Measurements from ENCODE around the gene RNF149.
A peak's percentile ranks its signal among the peaks of the same experiment; 100 is the strongest.
"Not testable (repeated sequence)": the region's sequence is repeated elsewhere in the genome, so short reads cannot be mapped to it uniquely, and the experiment has no call there.

Gene RNF149, protein sequence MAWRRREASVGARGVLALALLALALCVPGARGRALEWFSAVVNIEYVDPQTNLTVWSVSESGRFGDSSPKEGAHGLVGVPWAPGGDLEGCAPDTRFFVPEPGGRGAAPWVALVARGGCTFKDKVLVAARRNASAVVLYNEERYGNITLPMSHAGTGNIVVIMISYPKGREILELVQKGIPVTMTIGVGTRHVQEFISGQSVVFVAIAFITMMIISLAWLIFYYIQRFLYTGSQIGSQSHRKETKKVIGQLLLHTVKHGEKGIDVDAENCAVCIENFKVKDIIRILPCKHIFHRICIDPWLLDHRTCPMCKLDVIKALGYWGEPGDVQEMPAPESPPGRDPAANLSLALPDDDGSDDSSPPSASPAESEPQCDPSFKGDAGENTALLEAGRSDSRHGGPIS

DNA sequence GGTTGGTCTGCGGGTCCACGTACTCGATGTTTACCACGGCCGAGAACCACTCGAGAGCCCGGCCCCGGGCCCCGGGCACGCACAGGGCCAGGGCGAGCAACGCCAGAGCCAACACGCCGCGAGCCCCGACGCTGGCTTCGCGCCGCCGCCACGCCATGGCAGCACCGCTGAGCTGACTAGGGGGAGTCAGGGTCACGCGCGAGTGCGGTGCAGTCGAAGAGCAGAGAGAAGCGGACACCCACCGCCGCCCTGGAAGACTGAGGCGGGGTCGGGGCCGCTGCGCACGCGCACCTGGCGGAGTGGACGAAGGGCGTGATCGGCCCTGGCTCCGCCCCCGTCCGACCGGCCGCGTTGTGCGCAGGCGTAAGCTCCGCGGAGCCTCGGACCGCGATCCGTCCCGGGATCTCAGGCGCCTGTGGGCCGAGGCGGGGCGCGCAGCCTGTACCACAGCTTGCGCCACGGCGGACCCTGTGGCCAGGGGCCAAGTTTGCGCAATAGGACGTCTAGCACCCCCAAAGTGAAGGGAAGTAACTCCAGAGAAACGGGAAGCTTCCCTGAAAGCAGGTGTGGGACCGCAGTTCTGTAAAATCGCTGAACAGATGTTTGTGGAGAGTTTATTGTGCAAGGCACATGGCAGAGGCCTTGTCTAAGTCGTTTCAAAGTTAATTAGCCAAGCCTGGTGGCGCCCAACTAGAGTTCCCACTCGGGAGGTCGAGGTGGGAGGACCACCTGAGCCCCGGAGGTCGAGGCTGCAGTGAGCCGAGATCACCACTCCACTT, at the start of gene RNF149:
RNF149 (minus strand) TSS at position 270 of the 779 bp plus-strand sequence; CDS start at position 157, 113 bp downstream.
- peak; percentile 63 for DNase-seq (ENCODE audit: low read depth, low spot score)

DNA sequence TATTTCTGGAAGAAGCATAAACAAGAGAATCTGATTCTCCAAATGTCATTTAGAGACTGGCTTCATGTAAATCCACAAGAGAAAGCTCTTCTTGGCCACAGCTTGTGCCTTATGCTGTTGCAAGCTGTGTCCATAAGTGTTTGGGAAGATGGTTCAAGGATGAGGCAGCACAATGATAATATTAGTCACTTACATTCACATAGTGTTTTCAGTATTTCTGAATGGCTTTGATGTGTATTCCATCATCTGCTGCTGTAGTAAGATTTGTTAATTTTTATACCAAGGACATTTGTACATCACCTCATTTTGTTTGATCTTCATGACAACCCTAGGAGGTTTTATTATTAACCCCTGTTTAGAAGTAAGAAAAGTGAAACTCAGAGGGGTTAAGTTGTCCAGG, 48.9 kb upstream of the RNF149 start:
- no peak for DNase-seq (ENCODE audit: low read depth, low spot score)

DNA sequence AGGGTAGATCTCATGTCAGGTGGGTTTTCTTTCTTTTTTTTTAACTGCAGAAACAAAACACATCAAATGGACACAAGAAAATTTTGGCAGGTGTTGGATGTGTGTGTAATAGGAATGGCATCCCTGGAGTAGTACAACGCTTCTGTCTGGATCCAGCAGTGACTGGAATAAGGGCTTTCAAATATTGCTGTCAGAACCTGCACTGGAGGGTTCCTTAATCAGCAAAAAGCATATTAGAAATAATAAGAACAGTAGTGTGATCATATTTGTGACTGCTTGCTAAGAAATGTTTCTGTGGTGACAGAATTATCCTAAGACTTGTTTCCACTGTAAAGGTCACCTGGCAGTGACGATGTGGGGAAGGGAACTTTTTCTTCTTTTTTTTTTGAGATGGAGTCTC, 48.0 kb upstream of the RNF149 start:
- no peak for DNase-seq (ENCODE audit: low read depth, low spot score)

DNA sequence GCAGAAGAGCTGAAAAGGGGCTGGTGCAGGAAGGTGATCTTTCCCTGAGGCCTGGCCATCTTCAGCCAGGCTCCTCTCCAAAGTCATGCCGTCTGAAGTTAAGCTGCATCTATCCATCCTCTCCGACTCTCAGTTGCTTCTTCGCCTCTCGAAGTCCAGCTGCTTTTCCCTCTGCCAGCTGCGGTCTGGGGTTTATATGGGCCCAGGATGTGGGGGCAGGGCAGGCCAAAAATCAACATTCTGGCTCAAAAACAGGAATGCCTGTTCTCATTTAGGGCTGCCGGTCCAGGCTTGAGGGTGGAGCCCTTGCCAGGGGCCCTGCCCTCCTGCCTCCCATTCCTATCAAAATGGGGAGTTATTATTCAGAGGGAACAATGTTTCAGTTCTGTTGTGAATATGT, 47.6 kb upstream of the RNF149 start:
- no peak for DNase-seq (ENCODE audit: low read depth, low spot score)

DNA sequence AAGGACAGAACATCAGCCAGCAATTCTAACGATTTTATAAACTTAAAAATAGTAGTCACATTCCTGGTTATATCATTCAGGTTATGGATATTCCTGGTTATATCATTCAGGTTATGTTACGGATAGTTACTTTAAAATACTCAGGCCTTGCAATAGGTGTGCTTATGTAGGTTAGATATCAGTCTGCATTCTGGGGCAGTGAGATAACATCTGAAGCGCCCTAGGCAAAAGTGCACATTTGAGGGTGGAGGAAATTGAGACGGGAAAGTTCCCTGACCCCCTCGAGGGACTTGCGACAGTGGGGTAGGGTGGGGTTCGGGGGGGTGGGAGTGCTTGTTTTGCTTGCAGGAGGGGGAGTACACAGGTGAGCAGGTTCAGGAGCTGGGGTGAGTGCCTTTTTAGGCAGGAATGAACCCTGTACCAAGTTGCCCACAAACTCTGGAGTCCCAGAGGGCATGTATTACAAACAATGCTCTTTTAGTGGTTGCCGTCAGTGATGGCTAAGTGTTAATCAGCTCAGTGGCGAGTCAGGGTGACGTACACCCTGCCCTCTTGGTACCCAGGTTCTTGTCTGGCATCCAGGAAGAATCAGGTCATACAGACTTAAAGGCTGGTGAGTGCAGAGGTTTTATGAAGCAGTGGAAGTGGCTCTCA, 47.0 kb upstream of the RNF149 start:
- DNase-seq (ENCODE audit: low read depth, low spot score), result no peak

DNA sequence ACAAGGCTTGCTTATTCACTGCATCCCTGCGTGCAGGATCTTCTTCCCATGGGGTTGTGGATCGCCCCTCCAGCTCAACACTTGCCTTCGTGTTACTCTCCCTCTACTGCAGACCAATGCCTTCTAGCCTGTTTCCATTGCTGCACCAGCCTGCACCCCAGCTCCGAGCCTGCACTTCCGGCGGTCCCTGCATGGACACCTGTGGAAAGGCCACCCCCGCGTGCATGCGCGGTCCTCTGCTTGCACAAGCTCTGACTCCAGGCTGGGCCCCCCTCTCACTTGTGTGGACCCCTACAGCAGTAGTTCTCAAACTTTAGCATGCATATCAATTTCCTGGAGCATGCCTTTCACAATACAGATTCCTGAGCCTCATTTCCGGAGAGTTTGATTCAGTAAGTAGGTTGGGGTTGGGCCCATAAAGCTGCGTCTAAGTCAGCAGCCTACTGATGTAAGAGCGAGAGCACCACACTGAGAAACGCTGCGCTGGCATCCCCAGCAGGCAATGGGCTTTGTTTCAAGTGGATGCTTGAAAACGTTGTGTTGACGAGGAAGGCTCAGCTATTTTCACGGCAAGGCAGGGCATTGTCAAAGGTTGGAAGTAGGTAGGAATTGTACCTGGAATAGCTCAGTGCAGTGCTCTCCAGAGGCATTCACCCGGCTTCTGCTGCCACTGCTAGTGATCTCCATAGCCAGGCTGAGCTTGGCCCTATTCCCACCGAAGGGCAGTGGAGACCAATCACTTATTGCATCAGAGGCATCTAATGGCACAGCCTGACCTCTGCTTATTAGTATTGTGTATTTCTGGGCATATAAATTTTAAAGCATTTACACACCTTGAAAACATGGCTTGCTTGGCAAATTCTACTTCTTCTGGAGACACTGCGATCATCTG, 46.2 kb upstream of the RNF149 start:
- no peak for DNase-seq (ENCODE audit: low read depth, low spot score)

DNA sequence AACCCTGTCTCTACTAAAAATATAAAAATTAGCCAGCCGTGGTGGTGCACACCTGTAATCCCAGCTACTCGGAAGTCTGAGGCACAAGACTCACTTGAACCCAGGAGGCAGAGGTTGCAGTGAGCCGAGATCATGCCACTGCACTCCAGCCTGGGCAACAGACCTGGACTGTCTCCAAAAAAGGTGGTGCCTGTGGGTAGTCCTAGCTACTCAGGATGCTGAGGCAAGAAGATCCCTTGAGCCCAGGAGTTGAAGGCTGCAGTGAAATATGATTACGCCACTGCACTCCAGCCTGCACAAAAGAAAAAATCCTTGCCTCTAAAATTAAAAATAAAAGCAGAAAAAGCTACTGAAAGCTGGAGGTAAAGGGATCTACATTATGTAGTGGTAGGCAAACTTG, 44.1 kb upstream of the RNF149 start:
- not testable (repeated sequence) for DNase-seq (ENCODE audit: low read depth, low spot score)

DNA sequence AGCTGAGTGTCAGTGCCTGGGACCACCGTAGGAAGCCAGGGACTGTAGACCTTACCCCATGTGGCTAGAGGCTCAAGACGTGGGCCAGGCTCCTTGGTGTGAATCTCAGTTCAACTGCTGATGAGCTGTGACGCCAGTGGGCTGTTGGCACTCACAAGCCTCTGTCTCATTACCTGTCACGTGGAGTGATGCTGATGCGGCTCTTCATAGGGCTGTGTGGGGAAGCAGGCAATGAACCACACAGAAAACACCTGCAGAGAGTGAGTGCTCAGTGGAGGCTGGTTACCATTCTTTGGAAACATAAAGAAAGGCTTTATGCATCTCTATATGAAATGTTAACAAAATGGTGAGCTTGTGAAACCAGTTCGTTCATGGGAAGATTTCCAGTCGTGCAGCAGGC, 42.7 kb upstream of the RNF149 start:
- no peak for DNase-seq (ENCODE audit: low read depth, low spot score)

DNA sequence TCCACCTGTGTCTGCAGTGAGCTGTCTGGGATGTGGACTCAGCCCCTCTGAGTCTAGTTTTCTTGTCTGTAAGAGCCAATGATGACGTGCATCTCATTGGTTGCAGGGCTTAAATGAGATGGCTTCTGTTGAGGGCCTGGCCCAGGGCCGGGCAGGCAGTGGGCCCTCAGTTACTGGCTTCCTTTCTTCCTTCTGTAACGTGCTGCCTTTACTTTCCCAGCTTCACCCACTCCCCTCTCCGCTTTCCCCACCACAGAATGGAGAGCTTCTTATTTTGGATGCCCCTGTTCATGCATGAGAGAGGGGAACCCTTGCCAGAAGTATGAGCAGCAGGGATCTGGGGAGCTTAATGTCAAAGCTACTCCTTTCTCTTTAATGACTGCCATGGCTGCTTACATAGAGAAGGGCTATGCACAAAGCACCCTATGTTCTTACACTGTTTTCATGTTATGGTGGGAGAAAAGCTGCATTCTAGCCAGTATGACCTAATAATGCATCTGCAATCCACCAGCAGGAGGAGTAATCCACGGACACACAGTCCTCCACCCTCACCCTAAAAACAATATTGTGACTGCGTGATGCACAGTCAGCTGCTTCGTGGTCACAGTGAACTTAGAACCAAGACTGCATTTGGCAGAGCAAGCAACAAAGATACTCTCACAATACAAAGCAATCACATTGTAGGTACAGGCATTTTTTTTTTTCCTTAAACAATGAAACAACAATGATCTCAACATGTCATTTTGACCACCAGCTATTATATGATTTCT, 41.6 kb upstream of the RNF149 start:
- DNase-seq (ENCODE audit: low read depth, low spot score), result peak; percentile 22

DNA sequence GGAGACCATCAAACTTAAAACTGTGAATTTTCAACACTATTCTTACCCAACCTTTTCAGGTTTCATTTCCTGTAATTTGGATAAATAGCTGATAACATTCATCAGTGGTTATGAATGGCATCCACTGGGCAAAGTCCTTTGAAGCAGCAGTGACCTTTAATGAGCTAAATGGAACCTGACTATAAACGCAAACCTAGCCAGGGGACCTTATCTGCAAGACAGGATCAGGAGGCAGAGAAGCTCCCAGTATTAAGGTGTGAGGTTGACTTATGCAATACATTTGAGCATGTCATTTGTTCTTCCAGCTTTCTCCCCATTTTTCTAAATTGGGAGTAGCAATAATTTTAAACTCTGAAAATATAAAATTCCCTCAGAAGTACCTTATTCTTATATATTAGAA, 40.4 kb upstream of the RNF149 start:
- no peak for DNase-seq (ENCODE audit: low read depth, low spot score)

DNA sequence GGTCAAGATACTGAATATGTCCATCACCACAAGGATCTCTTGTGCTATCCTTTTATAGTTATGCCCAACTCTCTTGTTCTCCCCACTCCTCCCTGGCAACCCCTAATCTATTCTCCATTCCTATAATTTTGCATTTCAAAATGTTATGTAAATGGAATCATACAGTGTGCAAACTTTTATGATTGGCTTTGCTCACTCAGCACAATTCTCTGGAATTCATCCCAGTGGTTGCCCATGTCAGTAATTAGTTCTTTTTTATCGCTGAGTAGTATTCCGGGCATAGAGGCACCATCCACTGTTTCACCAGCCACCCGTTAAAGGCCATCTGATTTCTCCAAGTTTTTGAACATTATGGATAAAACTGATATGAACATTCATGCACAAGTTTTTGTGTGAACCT, 38.4 kb upstream of the RNF149 start:
- no peak for DNase-seq (ENCODE audit: low read depth, low spot score)

DNA sequence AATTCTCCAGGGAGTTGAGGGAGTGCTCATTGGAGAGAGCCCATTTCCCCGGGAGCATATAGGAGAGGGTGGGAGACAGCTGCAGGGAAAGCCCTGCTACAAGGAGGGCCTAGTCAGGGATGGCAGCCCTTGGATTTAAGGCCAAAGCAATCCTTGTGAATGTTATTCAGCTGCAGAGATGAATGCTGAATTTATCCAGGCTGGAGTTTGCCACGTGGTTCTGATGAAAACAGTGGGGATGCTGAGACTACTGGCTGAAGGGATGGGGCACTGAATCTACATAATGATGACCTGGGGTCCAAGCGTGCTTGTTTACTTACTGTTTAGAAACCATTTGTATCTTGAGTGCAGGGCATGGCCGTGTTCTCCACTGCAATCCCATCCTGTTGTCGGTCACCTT, 35.6 kb upstream of the RNF149 start:
- no peak for DNase-seq (ENCODE audit: low read depth, low spot score)

DNA sequence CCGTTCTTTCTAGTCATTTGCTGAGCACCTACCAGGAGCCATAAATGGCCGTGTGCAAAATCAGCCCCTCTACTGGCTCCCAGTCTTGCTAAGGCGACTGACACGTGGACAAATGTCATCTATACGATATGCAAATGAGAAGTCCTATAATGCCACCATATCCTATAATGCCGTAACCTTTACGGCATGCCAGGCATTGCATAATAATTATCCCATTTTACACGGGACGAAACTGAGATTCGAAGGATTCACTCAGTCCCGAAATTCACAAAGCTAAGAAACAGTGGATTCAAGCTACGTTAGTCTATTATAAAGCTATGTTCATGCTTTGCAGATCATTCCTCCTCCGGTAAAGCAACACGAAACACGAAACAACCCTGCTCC, 34.1 kb upstream of the RNF149 start:
- DNase-seq (ENCODE audit: low read depth, low spot score), result no peak

DNA sequence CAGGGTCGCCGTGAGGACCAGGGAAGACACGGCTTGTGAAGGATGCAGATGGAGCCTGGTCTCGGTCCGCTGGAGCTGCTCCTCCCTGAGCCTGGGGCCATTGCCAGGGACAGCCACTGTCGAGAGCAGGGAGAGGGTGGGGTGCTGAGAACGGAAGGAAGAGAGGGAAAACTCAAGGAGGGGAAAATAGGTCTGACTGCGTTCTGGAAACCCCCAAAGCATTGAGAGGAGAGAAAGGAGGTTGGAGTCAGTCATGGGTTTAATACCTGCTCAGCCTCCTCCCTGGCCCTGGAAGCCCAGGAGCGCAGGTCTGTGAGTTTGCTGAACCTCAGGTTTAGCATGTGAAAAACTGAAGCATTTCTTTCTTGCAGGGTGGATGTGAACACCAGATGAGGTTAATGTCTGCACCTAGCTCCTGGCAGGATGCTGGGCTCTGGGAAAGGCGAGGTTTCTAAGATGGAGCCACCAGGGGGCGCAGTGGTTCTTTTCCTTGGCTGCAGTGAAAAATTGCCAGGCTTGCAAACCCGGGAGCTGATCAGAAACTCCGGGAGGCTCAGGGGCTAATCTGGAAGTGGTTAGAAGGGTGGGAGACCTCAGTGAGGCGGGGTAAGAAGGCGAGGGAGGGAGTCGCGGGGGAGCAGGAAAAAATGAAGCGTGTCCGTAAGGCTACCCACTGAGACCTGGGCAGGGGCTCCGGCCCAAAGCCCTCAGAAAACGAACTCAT, 33.6 kb upstream of the RNF149 start:
- peak; percentile 18 for DNase-seq (ENCODE audit: low read depth, low spot score)

DNA sequence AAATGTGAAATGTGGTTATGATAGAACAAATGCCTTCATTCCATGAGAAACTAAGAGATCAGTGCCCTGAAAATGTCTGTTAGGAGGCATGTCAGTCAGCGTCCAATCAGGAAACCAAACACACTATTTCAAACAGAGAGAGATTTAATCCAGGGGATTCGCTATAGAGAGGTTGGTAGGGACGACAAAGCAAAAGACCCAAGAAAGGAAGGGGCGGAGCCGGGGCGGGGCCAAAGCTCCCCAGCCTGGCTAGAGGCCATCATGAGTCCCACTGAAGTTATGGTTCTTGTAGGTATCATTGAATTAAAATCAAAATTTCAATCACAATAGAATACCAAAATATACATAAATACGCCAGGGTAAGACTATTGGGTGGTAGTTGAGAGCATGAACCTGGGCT, 32.9 kb upstream of the RNF149 start:
- DNase-seq (ENCODE audit: low read depth, low spot score), result no peak

DNA sequence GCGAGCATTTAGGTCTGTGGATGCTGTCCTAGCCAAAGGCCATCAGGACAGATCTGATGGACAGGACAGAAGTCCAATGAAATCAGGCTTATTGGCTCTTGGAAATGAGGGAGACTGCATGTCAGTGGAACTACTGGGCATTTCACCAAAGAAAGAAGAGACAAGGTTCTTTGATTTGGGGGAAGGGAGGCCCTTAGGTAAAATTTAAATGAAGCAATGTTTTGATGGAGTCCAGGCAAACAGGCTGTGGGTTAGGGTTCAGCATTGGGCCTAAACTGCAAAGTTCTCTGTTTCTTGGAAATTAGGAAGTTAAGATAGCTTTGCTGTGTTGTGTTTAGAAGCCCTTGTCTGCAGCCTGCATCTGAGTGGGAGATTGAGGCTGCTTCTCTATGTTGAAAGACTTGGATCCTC, 31.6 kb upstream of the RNF149 start:
- no peak for DNase-seq (ENCODE audit: low read depth, low spot score)

DNA sequence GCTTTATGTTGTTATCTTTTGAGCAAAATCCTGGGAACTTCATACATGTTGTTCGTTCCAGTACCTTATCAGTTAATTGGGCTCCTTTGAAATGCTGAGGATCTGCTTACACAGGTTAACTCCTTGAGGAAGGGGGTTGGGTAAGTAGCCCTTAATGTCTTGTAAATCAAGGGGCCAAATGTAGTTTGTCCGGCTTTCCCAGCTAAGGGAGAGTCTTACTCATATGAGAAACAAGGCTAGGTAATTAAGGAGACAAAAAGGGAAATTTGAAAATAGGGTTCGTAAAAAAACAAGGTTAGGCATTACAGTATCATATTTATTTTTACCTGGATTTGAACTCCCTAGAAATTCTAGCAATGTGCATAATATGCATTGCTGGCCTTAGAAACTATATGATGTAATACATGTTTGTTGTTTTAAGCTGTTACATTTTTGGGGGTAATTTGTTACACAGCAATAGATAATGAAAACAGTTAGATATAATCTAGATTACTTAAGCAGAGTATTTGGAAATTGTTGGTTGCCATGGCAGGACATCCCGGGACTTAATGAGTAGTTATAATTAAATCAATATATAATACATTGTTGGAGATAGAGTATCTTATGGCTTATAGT, 30.9 kb upstream of the RNF149 start:
- no peak for DNase-seq (ENCODE audit: low read depth, low spot score)

DNA sequence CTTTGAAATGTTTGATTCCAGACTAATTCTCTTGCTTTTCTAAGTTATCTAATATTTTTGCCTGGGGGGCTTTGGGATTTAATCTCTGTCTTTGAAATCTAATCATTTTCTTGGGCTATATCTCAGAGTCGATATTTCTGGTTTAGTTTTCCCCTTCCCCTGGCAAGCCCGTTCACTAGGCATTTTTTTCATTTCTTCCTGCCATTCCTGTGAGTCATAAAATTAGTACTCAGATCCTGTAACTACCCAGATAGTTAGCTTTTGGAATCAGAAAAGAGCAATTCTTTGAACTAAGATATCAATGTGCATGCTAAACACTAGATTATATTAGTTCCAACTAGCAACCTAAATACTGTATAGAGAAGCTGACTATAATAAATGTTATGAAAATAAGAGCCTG, 29.4 kb upstream of the RNF149 start:
- DNase-seq (ENCODE audit: low read depth, low spot score), result no peak

DNA sequence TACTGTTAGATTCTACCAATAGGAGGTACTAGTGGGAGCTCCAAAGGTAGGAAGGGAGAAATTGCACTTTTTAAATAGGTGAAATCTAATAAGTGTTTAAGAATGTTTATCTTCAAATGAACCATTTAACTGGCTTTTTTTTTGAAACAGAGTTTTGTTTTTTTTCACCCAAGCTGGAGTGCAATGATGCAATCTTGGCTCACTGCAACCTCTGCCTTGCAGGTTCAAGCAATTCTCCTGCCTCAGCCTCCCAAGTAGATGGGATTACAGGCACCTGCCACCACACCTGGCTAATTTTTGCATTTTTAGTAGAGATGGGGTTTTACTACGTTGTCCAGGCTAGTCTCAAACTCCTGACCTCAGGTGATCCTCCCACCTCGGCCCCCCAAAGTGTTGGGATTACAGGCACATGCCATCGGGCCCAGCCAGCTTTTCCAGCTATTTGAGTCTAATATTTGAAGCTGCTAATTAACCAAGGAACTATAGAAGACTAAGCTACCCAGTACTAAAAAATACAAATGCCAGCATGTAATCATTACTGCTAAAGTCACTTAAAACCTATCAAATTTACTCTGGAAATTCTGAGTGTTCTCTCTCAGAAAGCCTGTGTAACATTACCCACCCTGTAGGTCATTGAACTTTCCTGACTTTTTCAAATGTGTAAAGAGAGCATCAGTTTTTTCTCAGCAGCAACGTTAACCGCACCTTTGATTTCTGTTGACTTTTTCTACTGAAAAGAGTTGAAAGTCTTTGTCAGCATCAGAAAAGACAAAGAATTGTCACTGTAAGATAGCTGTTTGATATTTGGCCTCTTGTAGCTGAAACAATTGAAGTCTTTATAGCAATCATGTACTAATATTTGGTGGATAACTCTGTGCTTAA, 24.6 kb upstream of the RNF149 start:
- no peak for DNase-seq (ENCODE audit: low read depth, low spot score)

All from brain pericyte (primary cell).